Neural cell (in vitro differentiated cells): Measurements from ENCODE around the gene VWA1. TPM values are rescaled to one million over a fixed set of nuclear protein-coding genes. Genes with fewer than 3 reads are reported as not detected.

Source experiments
- H2AFZ ChIP-seq: fragments of 200-600, 300-800 bp; sonication (generic), shearing (Covaris generic); 2 replicates; pipeline ENCODE4 v1.6.0; 2014; ENCODE audit warnings: low read depth, mild to moderate bottlenecking, antibody characterized with exemption, low read length, moderate library complexity
- H3F3A ChIP-seq: fragments of 200-600 bp; shearing (Covaris generic); 2 replicates; pipeline ENCODE4 v1.6.1; 2016; ENCODE audit warnings: mild to moderate bottlenecking, moderate library complexity, mixed read lengths, antibody characterized with exemption, low read length; ENCODE audit not compliant: insufficient read depth, poor library complexity, severe bottlenecking
- H3K27ac ChIP-seq: fragments of 200-600, 300-800 bp; sonication (generic), shearing (Covaris generic); 2 replicates; pipeline ENCODE4 v1.5.1; 2014; ENCODE audit warnings: mild to moderate bottlenecking, low read length, moderate library complexity
- H3K27me3 ChIP-seq: fragments of 300-800, 200-600 bp; sonication (generic), shearing (Covaris generic); 2 replicates; pipeline ENCODE4 v1.6.0; 2014; ENCODE audit warnings: mild to moderate bottlenecking, low read depth, low read length, moderate library complexity; ENCODE audit not compliant: insufficient read depth
- H3K36me3 ChIP-seq: fragments of 300-800, 200-600 bp; sonication (generic), shearing (Covaris generic); 2 replicates; pipeline ENCODE4 v1.5.1; 2014; ENCODE audit warnings: mild to moderate bottlenecking, antibody characterized with exemption, low read length, moderate library complexity; ENCODE audit not compliant: insufficient read depth
- H3K4me2 ChIP-seq: fragments of 300-800, 200-600 bp; sonication (generic), shearing (Covaris generic); 2 replicates; pipeline ENCODE4 v1.6.0; 2014; ENCODE audit warnings: mild to moderate bottlenecking, low read length
- H3K4me3 ChIP-seq: fragments of 300-800, 200-600 bp; sonication (generic), shearing (Covaris generic); 2 replicates; pipeline ENCODE4 v1.5.1; 2014; ENCODE audit warnings: mild to moderate bottlenecking, low read length, moderate library complexity
- H3K79me2 ChIP-seq: fragments of 200-600 bp; shearing (Covaris generic); replicated peaks from 2 replicates; pipeline ENCODE4 v1.6.0; 2014; ENCODE audit warnings: mild to moderate bottlenecking, low read length, moderate library complexity; ENCODE audit not compliant: insufficient read depth
- H3K9ac ChIP-seq: fragments of 300-800, 200-600 bp; sonication (generic), shearing (Covaris generic); 2 replicates; pipeline ENCODE4 v1.6.1; 2016; ENCODE audit warnings: mild to moderate bottlenecking, low read length, mixed read lengths
- H3K9me2 ChIP-seq: fragments of 200-600 bp; shearing (Covaris generic); 2 replicates; pipeline ENCODE4 v1.6.1; 2016; ENCODE audit warnings: mild to moderate bottlenecking, low read length, mixed read lengths; ENCODE audit not compliant: insufficient read depth
- H3K9me3 ChIP-seq: fragments of 200-600, 300-800 bp; sonication (generic), shearing (Covaris generic); 2 replicates; pipeline ENCODE4 v1.6.1; 2016; ENCODE audit warnings: mild to moderate bottlenecking, mixed run types, low read length, moderate library complexity, mixed read lengths
- H4K20me1 ChIP-seq: fragments of 200-600 bp; shearing (Covaris generic); 2 replicates; pipeline ENCODE4 v1.6.1; 2016; ENCODE audit warnings: mild to moderate bottlenecking, mixed run types; ENCODE audit not compliant: insufficient read depth
- CTCF ChIP-seq: fragments of 450-650 bp; IDR thresholded peaks from 2 replicates; pipeline ENCODE4 v1.5.1; 2014; ENCODE audit warnings: antibody characterized with exemption, mild to moderate bottlenecking, moderate library complexity; ENCODE audit not compliant: poor library complexity, severe bottlenecking
- EP300 ChIP-seq: fragments of 450-650 bp; conservative IDR thresholded peaks from 2 replicates; pipeline ENCODE4 v1.6.1; 2014; ENCODE audit warnings: antibody characterized with exemption, mild to moderate bottlenecking, moderate library complexity; ENCODE audit not compliant: poor library complexity, severe bottlenecking
- EZH2 ChIP-seq: fragments of 200-600, 300-800 bp; shearing (Covaris generic), sonication (generic); IDR thresholded peaks from 2 replicates; pipeline ENCODE4 v1.6.1; 2014; ENCODE audit warnings: antibody characterized with exemption, low read length, borderline replicate concordance, mild to moderate bottlenecking; ENCODE audit not compliant: insufficient read depth, poor library complexity, severe bottlenecking
- MXI1 ChIP-seq: fragments of 450-650 bp; conservative IDR thresholded peaks from 2 replicates; pipeline ENCODE4 v1.6.1; 2014; ENCODE audit warnings: antibody characterized with exemption, mild to moderate bottlenecking; ENCODE audit not compliant: poor library complexity, severe bottlenecking
- POLR2AphosphoS5 ChIP-seq: IDR thresholded peaks from 2 replicates; pipeline ENCODE4 v1.6.1; 2012
- RAD21 ChIP-seq: fragments of 450-650 bp; conservative IDR thresholded peaks from 2 replicates; pipeline ENCODE4 v1.6.1; 2014; ENCODE audit warnings: antibody characterized with exemption, mild to moderate bottlenecking, moderate library complexity
- REST ChIP-seq: IDR thresholded peaks from 2 replicates; pipeline ENCODE4 v1.6.1; 2012; ENCODE audit warnings: borderline replicate concordance
- SMC3 ChIP-seq: fragments of 450-650 bp; conservative IDR thresholded peaks from 2 replicates; pipeline ENCODE4 v1.6.1; 2014; ENCODE audit warnings: antibody characterized with exemption, mild to moderate bottlenecking, moderate library complexity; ENCODE audit not compliant: poor library complexity
- TAF1 ChIP-seq: IDR thresholded peaks from 2 replicates; pipeline ENCODE4 v1.6.1; 2012; ENCODE audit warnings: low read depth
- polyA plus RNA-seq: library from polyadenylated mRNA; depleted of rRNA; stranded (reverse); fragments of >200 nt; gene quantifications from 2 replicates; pipeline ENCODE4 v1.2.3, GENCODE V29; 2014

The VWA1 gene
- polyA plus RNA-seq, 1 donor from 2014 or later = 0.88 TPM

- Histone ChIP-seq H3K27me3 (peaks cover 4% of the 10 kb centered on the region), H3K36me3 (no peaks in the 10 kb centered on the region), H3K4me3 (no peak overlapping the region), H3K79me2 (no peaks in the 10 kb centered on the region), H3K9me2 (no peaks in the 10 kb centered on the region), H2AFZ (no peak overlapping the region), H3K4me2 (no peak overlapping the region), H3K9me3 (no peaks in the 10 kb centered on the region), H3K9ac (no peak overlapping the region), H3K27ac (no peak overlapping the region), H4K20me1 (no peaks in the 10 kb centered on the region), H3F3A (no peaks in the 10 kb centered on the region)
- no peak for TF ChIP-seq MXI1
- no peak for TF ChIP-seq SMC3
- no peak for TF ChIP-seq REST
- no peak for TF ChIP-seq TAF1
- TF ChIP-seq EP300 = no peak
- TF ChIP-seq EZH2 = no peak
- no peak for TF ChIP-seq RAD21
- TF ChIP-seq CTCF = no peak
- TF ChIP-seq POLR2AphosphoS5 = no peak
Observed at GRCh38 chr1:1430114-1430982, 5.1 kb upstream of the VWA1 start.

DNA sequence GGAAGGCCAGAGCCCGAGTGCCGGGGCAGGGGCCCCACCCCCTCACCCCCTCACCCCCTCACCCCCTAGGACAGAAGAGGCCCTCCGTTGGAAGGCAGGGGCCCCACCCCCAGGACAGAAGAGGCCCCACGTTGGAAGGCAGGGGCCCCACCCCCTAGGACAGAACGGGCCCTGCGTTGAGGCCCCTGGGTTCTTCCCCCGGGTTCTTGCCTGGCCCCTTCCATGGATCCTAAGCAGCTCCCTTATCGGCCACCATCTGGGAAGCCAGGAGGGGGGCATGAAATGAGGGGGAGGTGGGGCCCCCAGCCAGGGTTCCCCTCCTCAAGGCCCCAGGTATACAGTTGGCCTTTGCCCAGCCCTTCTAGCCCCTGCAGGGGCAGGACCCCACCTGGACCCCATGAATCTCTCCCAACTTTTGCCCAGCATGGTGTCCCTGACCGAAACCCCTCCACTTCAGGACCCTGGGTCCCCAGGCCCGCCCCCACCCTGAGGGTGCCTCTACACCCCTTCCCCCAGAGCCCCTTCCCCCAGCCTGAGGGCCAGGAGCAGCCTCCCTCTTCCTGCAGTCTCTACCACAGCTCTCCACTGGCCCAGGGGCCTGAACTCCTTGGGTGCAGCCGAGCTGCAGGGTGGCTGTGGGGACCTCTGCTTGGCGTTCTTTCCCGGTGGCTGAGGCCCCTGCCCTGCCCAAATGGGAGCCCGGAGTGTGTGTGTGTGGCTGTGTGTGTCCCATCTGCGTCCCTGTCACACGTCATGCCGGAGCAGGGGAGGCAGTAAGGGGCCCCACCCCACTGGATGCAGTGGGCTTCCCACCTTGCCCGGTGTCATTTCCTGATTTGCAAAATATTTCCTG lies 4.3 kb upstream of the VWA1 start:
- Histone ChIP-seq H3K9me3 (no peaks in the 10 kb centered on the region), H3K27me3 (peaks cover 7% of the 10 kb centered on the region), H3K4me2 (no peak overlapping the region), H3K79me2 (no peaks in the 10 kb centered on the region), H3F3A (no peaks in the 10 kb centered on the region), H2AFZ (no peak overlapping the region), H3K4me3 (no peak overlapping the region), H3K36me3 (no peaks in the 10 kb centered on the region), H3K9ac (no peak overlapping the region), H3K27ac (no peak overlapping the region), H4K20me1 (no peaks in the 10 kb centered on the region), H3K9me2 (no peaks in the 10 kb centered on the region)
- no peak for TF ChIP-seq MXI1
- TF ChIP-seq POLR2AphosphoS5 = no peak
- TF ChIP-seq SMC3 = no peak
- TF ChIP-seq EP300 = no peak
- TF ChIP-seq RAD21 = no peak
- no peak for TF ChIP-seq TAF1
- TF ChIP-seq EZH2 = no peak
- no peak for TF ChIP-seq CTCF
- no peak for TF ChIP-seq REST
